ENCODE data around the gene SUCLG2. TPM values are rescaled to one million over a fixed set of nuclear protein-coding genes. Genes with fewer than 3 reads are reported as not detected.

Gene SUCLG2
- total and polyA plus RNA-seq, 10 of the 15 experiments (the other 5 are each of a cell fraction or from before 2014, with no cell fraction given), result 17.8 to 50.9 (median 37.2) TPM

DNA sequence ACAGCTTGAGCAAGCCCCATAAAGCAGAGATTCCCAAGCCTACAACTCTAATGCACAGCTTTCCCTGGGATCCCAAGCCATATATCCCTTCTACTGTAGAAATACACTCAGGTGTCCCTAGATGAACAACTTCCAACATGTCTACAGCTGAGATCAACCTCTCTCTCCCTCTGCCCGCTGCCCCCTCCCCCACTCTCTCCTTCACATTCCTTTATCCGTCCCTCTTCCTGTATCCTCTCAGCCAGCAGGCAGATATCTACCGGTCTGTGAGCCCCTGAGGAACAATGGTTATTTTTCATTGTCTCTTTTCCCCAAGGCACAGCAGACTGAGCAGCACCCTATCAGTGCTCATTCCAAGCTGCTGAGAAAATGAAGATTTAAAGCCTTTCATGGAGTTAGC, 138.6 kb downstream of the SUCLG2 start:
- Histone ChIP-seq H3K9ac (ENCODE audit: control insufficient read depth, insufficient read depth, low read length) (no peak overlapping the region), H2AFZ (ENCODE audit: control insufficient read depth, low read depth, low read length) (no peak overlapping the region), H3K4me3 (no peak overlapping the region), H3K9me3 (replicated peaks; ENCODE audit: control insufficient read depth, insufficient read depth, low read length) (no peaks in the 10 kb centered on the region), H3K4me2 (ENCODE audit: control insufficient read depth, insufficient read depth) (no peak overlapping the region), H3K27me3 (replicated peaks in 1 of 2; ENCODE audit: control insufficient read depth in 2 of 2, insufficient read depth in 2 of 2, low read length in 1 of 2) (no peaks in the 10 kb centered on the region), H3K79me2 (ENCODE audit: control insufficient read depth, insufficient read depth, low read length) (no peaks in the 10 kb centered on the region), H3K4me1 (ENCODE audit: control insufficient read depth, insufficient read depth, low read length) (no peaks in the 10 kb centered on the region), H3K27ac (ENCODE audit: control insufficient read depth, insufficient read depth) (no peak overlapping the region), H4K20me1 (ENCODE audit: control insufficient read depth, insufficient read depth) (no peaks in the 10 kb centered on the region), H3K36me3 (ENCODE audit: control insufficient read depth in 2 of 2, insufficient read depth in 2 of 2, low read length in 1 of 2) (peaks cover 0 to 14% of the 10 kb centered on the region in 2 experiments; a peak in 1 of 4 replicates)
- no peak for DNase-seq (ENCODE audit: low read depth, low spot score)
- WGBS (ENCODE audit: insufficient coverage, insufficient replicate concordance, low lambda C conversion rate, missing lambda C conversion rate), result 93% methylated on average over 3 of the region's 3 CpGs
- ChIA-PET CTCF (no interaction called here), SMC1A (ENCODE audit: uncharacterized antibody, unreplicated experiment) (interaction anchor here (1.5 kb wide), 1 partner anchor 14 kb away, joined by 3 read pairs; no protein-coding TSS in a partner anchor), RAD21 (ENCODE audit: unreplicated experiment) (no interaction called here), POLR2A (no interaction called here)
- in situ Hi-C loops (cut with MboI) (no loop called here), intact Hi-C loops (cut with micrococcal nuclease; ENCODE audit: unreplicated experiment) (no loop called here)
- no peak for FAIRE-seq
- BruUV-seq (replicated peaks), result no TSS peak
- no peak for ATAC-seq
- TF ChIP-seq, protein P1, sequence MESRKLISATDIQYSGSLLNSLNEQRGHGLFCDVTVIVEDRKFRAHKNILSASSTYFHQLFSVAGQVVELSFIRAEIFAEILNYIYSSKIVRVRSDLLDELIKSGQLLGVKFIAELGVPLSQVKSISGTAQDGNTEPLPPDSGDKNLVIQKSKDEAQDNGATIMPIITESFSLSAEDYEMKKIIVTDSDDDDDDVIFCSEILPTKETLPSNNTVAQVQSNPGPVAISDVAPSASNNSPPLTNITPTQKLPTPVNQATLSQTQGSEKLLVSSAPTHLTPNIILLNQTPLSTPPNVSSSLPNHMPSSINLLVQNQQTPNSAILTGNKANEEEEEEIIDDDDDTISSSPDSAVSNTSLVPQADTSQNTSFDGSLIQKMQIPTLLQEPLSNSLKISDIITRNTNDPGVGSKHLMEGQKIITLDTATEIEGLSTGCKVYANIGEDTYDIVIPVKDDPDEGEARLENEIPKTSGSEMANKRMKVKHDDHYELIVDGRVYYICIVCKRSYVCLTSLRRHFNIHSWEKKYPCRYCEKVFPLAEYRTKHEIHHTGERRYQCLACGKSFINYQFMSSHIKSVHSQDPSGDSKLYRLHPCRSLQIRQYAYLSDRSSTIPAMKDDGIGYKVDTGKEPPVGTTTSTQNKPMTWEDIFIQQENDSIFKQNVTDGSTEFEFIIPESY (IDR thresholded peaks at IDR 0.05), result no peak
- TF ChIP-seq PBX3 (IDR thresholded peaks at IDR 0.05; ENCODE audit: insufficient replicate concordance, low read depth, low read length), result no peak
- no peak for TF ChIP-seq NFXL1 (IDR thresholded peaks at IDR 0.05; ENCODE audit: borderline replicate concordance)
- TF ChIP-seq, protein P2, sequence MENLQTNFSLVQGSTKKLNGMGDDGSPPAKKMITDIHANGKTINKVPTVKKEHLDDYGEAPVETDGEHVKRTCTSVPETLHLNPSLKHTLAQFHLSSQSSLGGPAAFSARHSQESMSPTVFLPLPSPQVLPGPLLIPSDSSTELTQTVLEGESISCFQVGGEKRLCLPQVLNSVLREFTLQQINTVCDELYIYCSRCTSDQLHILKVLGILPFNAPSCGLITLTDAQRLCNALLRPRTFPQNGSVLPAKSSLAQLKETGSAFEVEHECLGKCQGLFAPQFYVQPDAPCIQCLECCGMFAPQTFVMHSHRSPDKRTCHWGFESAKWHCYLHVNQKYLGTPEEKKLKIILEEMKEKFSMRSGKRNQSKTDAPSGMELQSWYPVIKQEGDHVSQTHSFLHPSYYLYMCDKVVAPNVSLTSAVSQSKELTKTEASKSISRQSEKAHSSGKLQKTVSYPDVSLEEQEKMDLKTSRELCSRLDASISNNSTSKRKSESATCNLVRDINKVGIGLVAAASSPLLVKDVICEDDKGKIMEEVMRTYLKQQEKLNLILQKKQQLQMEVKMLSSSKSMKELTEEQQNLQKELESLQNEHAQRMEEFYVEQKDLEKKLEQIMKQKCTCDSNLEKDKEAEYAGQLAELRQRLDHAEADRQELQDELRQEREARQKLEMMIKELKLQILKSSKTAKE (IDR thresholded peaks at IDR 0.05; ENCODE audit: low read depth, poor library complexity, severe bottlenecking), result no peak
- TF ChIP-seq REST (IDR thresholded peaks at IDR 0.05; ENCODE audit: low read depth, low read length), result no peak
- TF ChIP-seq, protein P3, sequence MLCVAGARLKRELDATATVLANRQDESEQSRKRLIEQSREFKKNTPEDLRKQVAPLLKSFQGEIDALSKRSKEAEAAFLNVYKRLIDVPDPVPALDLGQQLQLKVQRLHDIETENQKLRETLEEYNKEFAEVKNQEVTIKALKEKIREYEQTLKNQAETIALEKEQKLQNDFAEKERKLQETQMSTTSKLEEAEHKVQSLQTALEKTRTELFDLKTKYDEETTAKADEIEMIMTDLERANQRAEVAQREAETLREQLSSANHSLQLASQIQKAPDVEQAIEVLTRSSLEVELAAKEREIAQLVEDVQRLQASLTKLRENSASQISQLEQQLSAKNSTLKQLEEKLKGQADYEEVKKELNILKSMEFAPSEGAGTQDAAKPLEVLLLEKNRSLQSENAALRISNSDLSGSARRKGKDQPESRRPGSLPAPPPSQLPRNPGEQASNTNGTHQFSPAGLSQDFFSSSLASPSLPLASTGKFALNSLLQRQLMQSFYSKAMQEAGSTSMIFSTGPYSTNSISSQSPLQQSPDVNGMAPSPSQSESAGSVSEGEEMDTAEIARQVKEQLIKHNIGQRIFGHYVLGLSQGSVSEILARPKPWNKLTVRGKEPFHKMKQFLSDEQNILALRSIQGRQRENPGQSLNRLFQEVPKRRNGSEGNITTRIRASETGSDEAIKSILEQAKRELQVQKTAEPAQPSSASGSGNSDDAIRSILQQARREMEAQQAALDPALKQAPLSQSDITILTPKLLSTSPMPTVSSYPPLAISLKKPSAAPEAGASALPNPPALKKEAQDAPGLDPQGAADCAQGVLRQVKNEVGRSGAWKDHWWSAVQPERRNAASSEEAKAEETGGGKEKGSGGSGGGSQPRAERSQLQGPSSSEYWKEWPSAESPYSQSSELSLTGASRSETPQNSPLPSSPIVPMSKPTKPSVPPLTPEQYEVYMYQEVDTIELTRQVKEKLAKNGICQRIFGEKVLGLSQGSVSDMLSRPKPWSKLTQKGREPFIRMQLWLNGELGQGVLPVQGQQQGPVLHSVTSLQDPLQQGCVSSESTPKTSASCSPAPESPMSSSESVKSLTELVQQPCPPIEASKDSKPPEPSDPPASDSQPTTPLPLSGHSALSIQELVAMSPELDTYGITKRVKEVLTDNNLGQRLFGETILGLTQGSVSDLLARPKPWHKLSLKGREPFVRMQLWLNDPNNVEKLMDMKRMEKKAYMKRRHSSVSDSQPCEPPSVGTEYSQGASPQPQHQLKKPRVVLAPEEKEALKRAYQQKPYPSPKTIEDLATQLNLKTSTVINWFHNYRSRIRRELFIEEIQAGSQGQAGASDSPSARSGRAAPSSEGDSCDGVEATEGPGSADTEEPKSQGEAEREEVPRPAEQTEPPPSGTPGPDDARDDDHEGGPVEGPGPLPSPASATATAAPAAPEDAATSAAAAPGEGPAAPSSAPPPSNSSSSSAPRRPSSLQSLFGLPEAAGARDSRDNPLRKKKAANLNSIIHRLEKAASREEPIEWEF (IDR thresholded peaks at IDR 0.05; ENCODE audit: insufficient replicate concordance, low read depth, low read length), result no peak
- no peak for TF ChIP-seq KDM1A (IDR thresholded peaks at IDR 0.05; ENCODE audit: borderline replicate concordance)
- no peak for TF ChIP-seq SIN3A (IDR thresholded peaks at IDR 0.05; ENCODE audit: low read depth, low read length)
